Central memory CD8-positive, alpha-beta T cell (primary cell): ENCODE results near the gene PDE3A.
"Not testable (repeated sequence)": the region's sequence is repeated elsewhere in the genome, so short reads cannot be mapped to it uniquely, and the experiment has no call there.

Experiments
- ATAC-seq: fragments of 150-1000 bp; cut with Tn5 transposase; replicated peaks from 2 replicates; pipeline ENCODE4 v1.10.0; 2022; ENCODE audit warnings: mild to moderate bottlenecking, moderate FRiP score, moderate number of reproducible peaks; ENCODE audit not compliant: poor library complexity, severe bottlenecking; ENCODE audit errors: extremely low read depth
- DNase-seq, 2 donors: peaks; one replicate each; pipeline ENCODE4 v3.0.0; 2021; ENCODE audit warnings: low spot score in 2 of 2
- H3K27ac Mint-ChIP-seq: one replicate; pipeline ENCODE4 v1.8.0; 2022; ENCODE audit warnings: low read depth, mild to moderate bottlenecking, moderate library complexity, mixed read lengths
- H3K27me3 Mint-ChIP-seq: one replicate; pipeline ENCODE4 v1.8.0; 2022; ENCODE audit warnings: mixed read lengths
- H3K36me3 Mint-ChIP-seq: one replicate; pipeline ENCODE4 v1.8.0; 2022; ENCODE audit warnings: mild to moderate bottlenecking, moderate library complexity, mixed read lengths; ENCODE audit not compliant: insufficient read depth
- H3K4me1 Mint-ChIP-seq: one replicate; pipeline ENCODE4 v1.8.0; 2022; ENCODE audit warnings: mixed read lengths
- H3K4me3 Mint-ChIP-seq: one replicate; pipeline ENCODE4 v1.8.0; 2022; ENCODE audit warnings: mild to moderate bottlenecking, moderate library complexity, mixed read lengths
- H3K9me3 Mint-ChIP-seq: one replicate; pipeline ENCODE4 v1.8.0; 2022; ENCODE audit warnings: mixed read lengths

Gene PDE3A

GRCh38 chr12:20382117-20382516 lies 13.8 kb downstream of the PDE3A start:
- no peak overlapping the region for H3K27ac Mint-ChIP-seq
- DNase-seq, result no peak
- no peaks in the 10 kb centered on the region for H3K4me1 Mint-ChIP-seq
- no peaks in the 10 kb centered on the region for H3K27me3 Mint-ChIP-seq
- ATAC-seq, result no peak
- peaks cover 5% of the 10 kb centered on the region for H3K9me3 Mint-ChIP-seq
- no peaks in the 10 kb centered on the region for H3K36me3 Mint-ChIP-seq
- no peak overlapping the region for H3K4me3 Mint-ChIP-seq

GRCh38 chr12:20383612-20384011 lies 15.3 kb downstream of the PDE3A start:
- Mint-ChIP-seq H3K4me3 (no peak overlapping the region), H3K9me3 (peaks cover 5% of the 10 kb centered on the region), H3K27ac (no peak overlapping the region), H3K27me3 (no peaks in the 10 kb centered on the region), H3K36me3 (no peaks in the 10 kb centered on the region), H3K4me1 (no peaks in the 10 kb centered on the region)
- DNase-seq (no peak), ATAC-seq (no peak)

DNA sequence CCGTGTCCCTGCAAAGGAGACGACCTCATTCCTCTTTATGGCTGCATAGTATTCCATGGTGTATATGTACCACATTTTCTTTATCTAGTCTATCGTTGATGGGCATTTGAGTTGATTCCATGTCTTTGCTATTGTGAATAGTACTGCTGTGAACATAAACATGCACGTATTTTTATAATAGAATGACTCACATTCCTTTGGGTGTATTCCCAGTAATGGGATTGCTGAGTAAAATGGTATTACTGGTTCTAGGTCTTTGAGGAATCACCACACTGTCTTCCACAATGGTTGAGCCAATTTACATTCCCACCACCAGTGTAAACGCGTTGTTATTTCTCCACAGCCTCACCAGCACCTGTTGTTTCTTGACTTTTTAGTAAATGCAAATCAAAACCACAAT lies 16.5 kb downstream of the PDE3A start:
- ATAC-seq, H3K4me3 Mint-ChIP-seq, H3K4me1 Mint-ChIP-seq, DNase-seq, H3K36me3 Mint-ChIP-seq, H3K27ac Mint-ChIP-seq, H3K27me3 Mint-ChIP-seq, H3K9me3 Mint-ChIP-seq: not testable (repeated sequence)

- Mint-ChIP-seq H3K4me1 (no peaks in the 10 kb centered on the region), H3K4me3 (no peak overlapping the region), H3K27ac (no peak overlapping the region), H3K9me3 (peaks cover 8% of the 10 kb centered on the region), H3K36me3 (no peaks in the 10 kb centered on the region), H3K27me3 (no peaks in the 10 kb centered on the region)
- ATAC-seq (no peak), DNase-seq (no peak)
Observed at GRCh38 chr12:20390846-20391245, 22.5 kb downstream of the PDE3A start.

- ATAC-seq, result no peak
Observed at GRCh38 chr12:20392339-20392738, 24.0 kb downstream of the PDE3A start.

GRCh38 chr12:20393707-20394106 lies 25.4 kb downstream of the PDE3A start:
- Mint-ChIP-seq H3K27me3 (no peaks in the 10 kb centered on the region), H3K4me1 (no peaks in the 10 kb centered on the region), H3K27ac (no peak overlapping the region), H3K4me3 (no peak overlapping the region), H3K36me3 (no peaks in the 10 kb centered on the region), H3K9me3 (peaks cover 8% of the 10 kb centered on the region)
- ATAC-seq, result no peak
- no peak for DNase-seq

More at GRCh38 chr12:20392339-20392738, 24.0 kb downstream of the PDE3A start:
- DNase-seq, result no peak
- Mint-ChIP-seq H3K27ac (no peak overlapping the region), H3K4me3 (no peak overlapping the region), H3K36me3 (no peaks in the 10 kb centered on the region), H3K9me3 (peaks cover 8% of the 10 kb centered on the region), H3K4me1 (no peaks in the 10 kb centered on the region), H3K27me3 (no peaks in the 10 kb centered on the region)

DNA sequence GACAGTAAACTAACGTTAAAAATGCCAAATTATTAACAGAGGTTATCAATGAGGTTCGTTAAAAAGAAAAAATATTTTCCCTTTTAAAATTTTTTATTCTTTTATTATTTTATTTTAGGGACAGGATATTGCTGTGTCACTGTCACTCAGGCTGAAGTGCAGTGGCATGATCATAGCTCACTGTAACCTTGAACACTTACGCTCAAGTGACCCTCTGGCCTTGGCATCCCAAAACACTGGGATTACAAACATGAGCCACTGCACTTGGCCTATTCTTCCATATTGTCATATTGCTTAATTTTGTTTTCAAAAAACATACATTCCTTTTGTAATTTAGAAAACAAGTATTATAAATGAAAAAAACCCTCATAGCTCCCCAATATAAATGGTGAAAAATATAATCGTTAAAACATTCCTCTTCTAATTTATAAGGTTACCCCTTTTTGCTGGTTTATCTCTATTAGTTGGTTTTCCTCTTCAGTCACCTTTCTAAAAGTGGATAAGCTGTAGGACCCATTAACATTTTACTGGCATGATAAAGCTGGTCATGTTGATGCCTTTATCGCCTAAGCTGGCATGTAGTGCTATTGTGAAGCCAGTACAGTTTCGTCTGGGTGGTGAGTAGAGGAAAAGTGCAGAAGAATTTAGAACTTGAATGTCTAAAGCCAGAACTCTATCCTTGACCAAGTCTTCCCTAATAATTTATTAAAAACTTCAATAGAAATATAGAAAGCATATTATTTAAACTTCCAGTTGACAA lies 27.6 kb downstream of the PDE3A start:
- ATAC-seq, result no peak
- Mint-ChIP-seq H3K4me1 (no peaks in the 10 kb centered on the region), H3K9me3 (peaks cover 8% of the 10 kb centered on the region), H3K27me3 (no peaks in the 10 kb centered on the region), H3K36me3 (no peaks in the 10 kb centered on the region), H3K27ac (no peak overlapping the region), H3K4me3 (no peak overlapping the region)
- DNase-seq, result no peak

- peaks cover 5% of the 10 kb centered on the region for H3K9me3 Mint-ChIP-seq
- no peaks in the 10 kb centered on the region for H3K4me1 Mint-ChIP-seq
- no peak overlapping the region for H3K4me3 Mint-ChIP-seq
- no peak overlapping the region for H3K27ac Mint-ChIP-seq
- H3K27me3 Mint-ChIP-seq, result no peaks in the 10 kb centered on the region
- no peak for ATAC-seq
- DNase-seq, result no peak
- H3K36me3 Mint-ChIP-seq, result no peaks in the 10 kb centered on the region
Observed at GRCh38 chr12:20398686-20399085, 30.3 kb downstream of the PDE3A start.

- H3K27ac Mint-ChIP-seq, result no peak overlapping the region
- no peaks in the 10 kb centered on the region for H3K27me3 Mint-ChIP-seq
- no peak for ATAC-seq
- H3K36me3 Mint-ChIP-seq, result no peaks in the 10 kb centered on the region
- no peaks in the 10 kb centered on the region for H3K4me1 Mint-ChIP-seq
- peaks cover 5% of the 10 kb centered on the region for H3K9me3 Mint-ChIP-seq
- no peak for DNase-seq
- no peak overlapping the region for H3K4me3 Mint-ChIP-seq
Observed at GRCh38 chr12:20400003-20400402, 31.7 kb downstream of the PDE3A start.

- no peak overlapping the region for H3K4me3 Mint-ChIP-seq
- no peaks in the 10 kb centered on the region for H3K36me3 Mint-ChIP-seq
- no peaks in the 10 kb centered on the region for H3K4me1 Mint-ChIP-seq
- ATAC-seq (no peak), DNase-seq (no peak)
- no peak overlapping the region for H3K27ac Mint-ChIP-seq
- H3K9me3 Mint-ChIP-seq, result peaks cover 11% of the 10 kb centered on the region
- no peaks in the 10 kb centered on the region for H3K27me3 Mint-ChIP-seq
Observed at GRCh38 chr12:20403230-20403629, 34.9 kb downstream of the PDE3A start.

GRCh38 chr12:20404576-20405346 lies 36.4 kb downstream of the PDE3A start:
- ATAC-seq (no peak), DNase-seq (no peak)
- Mint-ChIP-seq H3K4me3 (no peak overlapping the region), H3K9me3 (peaks cover 11% of the 10 kb centered on the region), H3K27me3 (no peaks in the 10 kb centered on the region), H3K4me1 (no peaks in the 10 kb centered on the region), H3K36me3 (no peaks in the 10 kb centered on the region), H3K27ac (no peak overlapping the region)

GRCh38 chr12:20409607-20410377 lies 41.5 kb downstream of the PDE3A start:
- Mint-ChIP-seq H3K27me3 (no peaks in the 10 kb centered on the region), H3K4me1 (no peaks in the 10 kb centered on the region), H3K36me3 (no peaks in the 10 kb centered on the region), H3K27ac (no peak overlapping the region), H3K9me3 (peaks cover 5% of the 10 kb centered on the region), H3K4me3 (no peak overlapping the region)
- ATAC-seq (no peak), DNase-seq (no peak)
